GM21737 (cell line): ENCODE results near the gene FXN.
A peak's percentile ranks its signal among the peaks of the same experiment; 100 is the strongest.
"Not testable (repeated sequence)": the region's sequence is repeated elsewhere in the genome, so short reads cannot be mapped to it uniquely, and the experiment has no call there.

ENCODE experiments used
- ATAC-seq: cut with Tn5 transposase; IDR thresholded peaks from one replicate; pipeline ENCODE4 v1.9.1; 2021; ENCODE audit warnings: mild to moderate bottlenecking, moderate library complexity; ENCODE audit not compliant: unreplicated experiment

Gene FXN

GRCh38 chr9:69023650-69024049, 11.9 kb upstream of the FXN start:
- ATAC-seq = no peak

GRCh38 chr9:69027355-69028097, 8.0 kb upstream of the FXN start:
- ATAC-seq = peak; percentile 52

GRCh38 chr9:69028754-69029153, 6.8 kb upstream of the FXN start:
- no peak for ATAC-seq

- ATAC-seq = no peak
These were observed 6.0 kb upstream of the FXN start for GRCh38 chr9:69029535-69029934.

- no peak for ATAC-seq
These were observed 4.5 kb upstream of the FXN start for GRCh38 chr9:69030851-69031645.

GRCh38 chr9:69034071-69034470, 1.5 kb upstream of the FXN start:
- ATAC-seq = no peak

- no peak for ATAC-seq
These were observed 757 bp downstream of the FXN start for GRCh38 chr9:69036309-69036708.

GRCh38 chr9:69036799-69037198, 1.2 kb downstream of the FXN start:
- no peak for ATAC-seq

- ATAC-seq = no peak
These were observed 5.1 kb downstream of the FXN start for GRCh38 chr9:69040646-69041045.

GRCh38 chr9:69044240-69045219, 9.0 kb downstream of the FXN start:
- no peak for ATAC-seq

GRCh38 chr9:69045821-69046220, 10.3 kb downstream of the FXN start:
- ATAC-seq = no peak

GRCh38 chr9:69046723-69047122, 11.2 kb downstream of the FXN start:
- no peak for ATAC-seq

- ATAC-seq = no peak
These were observed 11.8 kb downstream of the FXN start for GRCh38 chr9:69047371-69047770.

GRCh38 chr9:69049094-69049493, 13.5 kb downstream of the FXN start:
- no peak for ATAC-seq

- not testable (repeated sequence) for ATAC-seq
These were observed 15.4 kb downstream of the FXN start for GRCh38 chr9:69050936-69051335.

- no peak for ATAC-seq
These were observed 19.4 kb downstream of the FXN start for GRCh38 chr9:69054989-69055388.

GRCh38 chr9:69056191-69056815, 20.8 kb downstream of the FXN start:
- no peak for ATAC-seq

GRCh38 chr9:69058101-69058500, 22.5 kb downstream of the FXN start:
- ATAC-seq = no peak

GRCh38 chr9:69060766-69061165, 25.2 kb downstream of the FXN start:
- no peak for ATAC-seq

- ATAC-seq = no peak
These were observed 26.6 kb downstream of the FXN start for GRCh38 chr9:69062195-69062594.

- no peak for ATAC-seq
These were observed 28.3 kb downstream of the FXN start for GRCh38 chr9:69063839-69064238.
